Right lobe of liver (tissue), 4 donors: ENCODE results near the gene DGKZ.

ENCODE experiments used
- CTCF ChIP-seq, 4 donors: fragments of 200-600 bp in 3 of 4; fragments of 450-650 bp in 1 of 4; IDR thresholded peaks; one replicate each; pipeline versions ENCODE4 v1.5.1 to v1.8.0; 2016 to 2022; ENCODE audit warnings: antibody characterized with exemption in 4 of 4, mild to moderate bottlenecking in 2 of 4
- POLR2A ChIP-seq: fragments of 450-650 bp; IDR thresholded peaks from one replicate; pipeline ENCODE4 v1.6.1; 2017; ENCODE audit warnings: antibody characterized with exemption, mild to moderate bottlenecking
- donor health status: DM: no; HTN: no; CAD: no.
- donor health status: DM: no; HTN: no; CAD: no.
- donor health status: DM: no; HTN: yes; CAD: no.

- TF ChIP-seq POLR2A (no peak), CTCF (IDR thresholded peaks at IDR 0.05) (no peak)
Observed at GRCh38 chr11:46372086-46372485, 24.8 kb downstream of the DGKZ start.
